HCT116 (cell line): ENCODE measurements around the gene C16orf74. TPM values are rescaled to one million over a fixed set of nuclear protein-coding genes. Genes with fewer than 3 reads are reported as not detected.

Experiments
- ATAC-seq: fragments of 200-7000 bp; cut with Tn5 transposase; 2 replicates; pipeline ENCODE4 v1.9.1; 2020; ENCODE audit warnings: mild to moderate bottlenecking, moderate library complexity
- BruUV-seq: library from RNA; stranded (reverse); fragments of 400-500 nt; replicated peaks from 2 replicates; lab custom pipeline; 2021; lab: Mats Ljungman, UMichigan
- CTCF ChIA-PET: fragments of 300-600 bp; sonication (Branson Sonifier 250); formaldehyde crosslinking; loops from one replicate; lab custom pipeline; 2021; ENCODE audit warnings: antibody characterized with exemption; lab: Charles Lee
- POLR2A ChIA-PET: fragments of 300-600, 350-600 bp; sonication (Branson Sonifier 250); formaldehyde crosslinking; loops from one replicate; lab custom pipeline; 2021; ENCODE audit warnings: antibody characterized with exemption; lab: Charles Lee
- RAD21 ChIA-PET, 2 experiments: fragments of 300-600 bp; sonication (Branson Sonifier 250); formaldehyde crosslinking; loops; one replicate each; lab custom pipeline; 2023; ENCODE audit warnings: low total read pairs in 2 of 2; ENCODE audit not compliant: uncharacterized antibody in 2 of 2, unreplicated experiment in 2 of 2, low non-redundant PET in 1 of 2; lab: Charles Lee
- DNase-seq: peaks from one replicate; pipeline ENCODE4 v3.0.0-alpha.2; 2010; ENCODE audit warnings: low read depth, low spot score
- H2AFZ ChIP-seq: fragments of 200-600 bp; shearing (Covaris generic), sonication (generic); 2 replicates; pipeline ENCODE4 v1.6.1; 2017; ENCODE audit warnings: low read depth, mixed run types, mixed read lengths, antibody characterized with exemption, low read length; ENCODE audit not compliant: poor library complexity, severe bottlenecking
- H3K27ac ChIP-seq: 2 replicates; pipeline ENCODE4 v1.5.1; 2012; ENCODE audit warnings: low read depth, low read length
- H3K27me3 ChIP-seq: fragments of 200-600 bp; sonication (generic); 2 replicates; pipeline ENCODE4 v1.6.1; 2016; ENCODE audit warnings: mixed run types, low read length, mixed read lengths; ENCODE audit not compliant: insufficient read depth
- H3K36me3 ChIP-seq, 2 experiments: fragments of 200-500 bp in 1 of 2; fragments of 200-600 bp in 1 of 2; sonication (Bioruptor generic) in 1 of 2; sonication (generic) in 1 of 2; 2 replicates each; pipeline versions ENCODE4 v1.5.1 to v1.6.1; 2014 to 2016; ENCODE audit warnings: low read length in 2 of 2, inconsistent platforms in 1 of 2, mixed read lengths in 1 of 2, mixed run types in 1 of 2; ENCODE audit not compliant: insufficient read depth in 2 of 2, control insufficient read depth in 1 of 2
- H3K4me1 ChIP-seq, 2 experiments: fragments of 200-600 bp in 1 of 2; sonication (generic) in 1 of 2; 2 replicates each; pipeline versions ENCODE4 v1.5.1 to v1.6.1; 2012 to 2017; ENCODE audit warnings: low read length in 2 of 2, inconsistent platforms in 1 of 2, mild to moderate bottlenecking in 1 of 2, mixed read lengths in 1 of 2, mixed run types in 1 of 2, moderate library complexity in 1 of 2; ENCODE audit not compliant: insufficient read depth in 2 of 2, control insufficient read depth in 1 of 2
- H3K4me2 ChIP-seq: fragments of 200-600 bp; sonication (generic); 2 replicates; pipeline ENCODE4 v1.6.1; 2017; ENCODE audit warnings: mixed run types, low read length, mixed read lengths
- H3K4me3 ChIP-seq, 2 experiments: fragments of 200-600 bp in 1 of 2; sonication (generic) in 1 of 2; replicated peaks in 1 of 2; 2 replicates each; pipeline ENCODE4 v1.5.1; 2011 to 2016; ENCODE audit warnings: low read length in 2 of 2, control low read depth in 1 of 2, low read depth in 1 of 2, mild to moderate bottlenecking in 1 of 2, mixed read lengths in 1 of 2, mixed run types in 1 of 2
- H3K79me2 ChIP-seq: fragments of 200-600 bp; sonication (generic); 2 replicates; pipeline ENCODE4 v1.6.1; 2017; ENCODE audit warnings: mild to moderate bottlenecking, mixed run types, low read length, moderate library complexity, mixed read lengths; ENCODE audit not compliant: insufficient read depth
- H3K9ac ChIP-seq: fragments of 200-600 bp; sonication (generic); 2 replicates; pipeline ENCODE4 v1.6.1; 2016; ENCODE audit warnings: low read length, mixed read lengths
- H3K9me2 ChIP-seq: fragments of 200-600 bp; sonication (generic), shearing (Covaris generic); 2 replicates; pipeline ENCODE4 v1.6.1; 2017; ENCODE audit warnings: mixed run types, mild to moderate bottlenecking, moderate library complexity; ENCODE audit not compliant: insufficient read depth
- H3K9me3 ChIP-seq, 2 experiments: fragments of 200-500 bp in 1 of 2; fragments of 200-600 bp in 1 of 2; sonication (Bioruptor generic) in 1 of 2; sonication (generic) in 1 of 2; 2 replicates each; pipeline ENCODE4 v1.6.1; 2014 to 2017; ENCODE audit warnings: low read length in 2 of 2, mixed read lengths in 2 of 2, inconsistent platforms in 1 of 2, low read depth in 1 of 2, mild to moderate bottlenecking in 1 of 2, mixed run types in 1 of 2, moderate library complexity in 1 of 2; ENCODE audit not compliant: control insufficient read depth in 1 of 2, insufficient read depth in 1 of 2
- H4K20me1 ChIP-seq: fragments of 200-600 bp; sonication (generic), shearing (Covaris generic); 2 replicates; pipeline ENCODE4 v1.6.1; 2017; ENCODE audit warnings: mixed run types, mild to moderate bottlenecking, moderate library complexity; ENCODE audit not compliant: insufficient read depth
- CBX3 ChIP-seq: IDR thresholded peaks from 2 replicates; pipeline ENCODE4 v1.6.1; 2012; ENCODE audit warnings: low read depth
- CEBPB ChIP-seq: IDR thresholded peaks from 2 replicates; pipeline ENCODE4 v1.6.1; 2012; ENCODE audit warnings: low read depth
- EGR1 ChIP-seq: IDR thresholded peaks from 2 replicates; pipeline ENCODE4 v1.6.1; 2012; ENCODE audit warnings: low read depth
- ELF1 ChIP-seq: IDR thresholded peaks from 2 replicates; pipeline ENCODE4 v1.6.1; 2012; ENCODE audit warnings: low read depth, borderline replicate concordance
- EZH2 ChIP-seq: fragments of 200-600 bp; sonication (generic); IDR thresholded peaks from 2 replicates; pipeline ENCODE4 v1.6.1; 2017; ENCODE audit warnings: antibody characterized with exemption, mixed run types
- EZH2phosphoT487 ChIP-seq: fragments of 200-600 bp; IDR thresholded peaks from 2 replicates; pipeline ENCODE4 v1.6.1; 2018; ENCODE audit warnings: antibody characterized with exemption, borderline replicate concordance
- FOSL1 ChIP-seq: IDR thresholded peaks from 2 replicates; pipeline ENCODE4 v1.6.1; 2012; ENCODE audit warnings: low read depth
- JUND ChIP-seq: IDR thresholded peaks from 2 replicates; pipeline ENCODE4 v1.6.1; 2012
- MAX ChIP-seq: IDR thresholded peaks from 2 replicates; pipeline ENCODE4 v1.6.1; 2012
- POLR2A ChIP-seq: IDR thresholded peaks from 2 replicates; pipeline ENCODE4 v1.7.0; 2011; ENCODE audit warnings: borderline replicate concordance; ENCODE audit not compliant: insufficient read depth, insufficient read length; ENCODE audit errors: extremely low read depth
- POLR2AphosphoS5 ChIP-seq: IDR thresholded peaks from 2 replicates; pipeline ENCODE4 v1.6.1; 2011; ENCODE audit warnings: mild to moderate bottlenecking, low read depth, low read length, moderate library complexity
- SP1 ChIP-seq: IDR thresholded peaks from 2 replicates; pipeline ENCODE4 v1.6.1; 2012; ENCODE audit warnings: low read depth
- SRF ChIP-seq: IDR thresholded peaks from 2 replicates; pipeline ENCODE4 v1.6.1; 2012; ENCODE audit warnings: low read depth
- YY1 ChIP-seq: IDR thresholded peaks from 2 replicates; pipeline ENCODE4 v1.6.1; 2011; ENCODE audit warnings: low read length, low read depth, moderate library complexity, mild to moderate bottlenecking; ENCODE audit not compliant: insufficient replicate concordance; ENCODE audit errors: extremely low read depth
- ZBTB33 ChIP-seq: IDR thresholded peaks from 2 replicates; pipeline ENCODE4 v1.6.1; 2011; ENCODE audit warnings: mild to moderate bottlenecking, low read length, moderate library complexity; ENCODE audit not compliant: insufficient replicate concordance; ENCODE audit errors: extremely low read depth
- ZFX ChIP-seq: fragments of 450-650 bp; IDR thresholded peaks from 2 replicates; pipeline ENCODE4 v1.6.1; 2017
- ZNF274 ChIP-seq: fragments of 200-500 bp; sonication (Bioruptor generic); IDR thresholded peaks from 2 replicates; pipeline ENCODE4 v1.6.1; 2014; ENCODE audit warnings: mild to moderate bottlenecking, low read depth, low read length, inconsistent platforms
- intact Hi-C: fragments of 100-400 bp; cut with micrococcal nuclease; formaldehyde crosslinking; loops from 2 replicates; pipeline ENCODE4 v1.10.0; 2022
- total RNA-seq: library from RNA; stranded (reverse); gene quantifications from one replicate; pipeline ENCODE4 v1.2.1, GENCODE V29; 2021; ENCODE audit not compliant: unreplicated experiment
- TF ChIP-seq, protein P1 (sequence below): IDR thresholded peaks from 2 replicates; pipeline ENCODE4 v1.6.1; 2012; ENCODE audit warnings: low read depth

The C16orf74 gene
- total RNA-seq, 1 experiment from 2014 or later = 30.0 TPM

GRCh38 chr16:85762970-85763369, 12.1 kb upstream of the C16orf74 start:
- Histone ChIP-seq H2AFZ (no peak overlapping the region), H3K27me3 (peaks cover 6% of the 10 kb centered on the region; the same call in 1 of the 2 replicates), H4K20me1 (no peaks in the 10 kb centered on the region), H3K9me2 (no peaks in the 10 kb centered on the region), H3K36me3 (no peaks in the 10 kb centered on the region), H3K79me2 (no peaks in the 10 kb centered on the region), H3K9me3 (no peaks in the 10 kb centered on the region), H3K4me2 (no peak overlapping the region), H3K9ac (no peak overlapping the region), H3K27ac (no peak overlapping the region), H3K4me3 (no peak overlapping the region), H3K4me1 (peaks cover 11 to 23% of the 10 kb centered on the region in 2 experiments)
- ChIA-PET POLR2A (no interaction called here), RAD21 (no interaction called here), CTCF (interaction anchor here (1.3 kb wide), 1 partner anchor 13 kb away, joined by 4 read pairs; no protein-coding TSS in a partner anchor)
- DNase-seq = no peak
- no TSS peak for BruUV-seq
- no peak for ATAC-seq
- no peak for TF ChIP-seq JUND
- TF ChIP-seq CBX3 = no peak
- TF ChIP-seq SRF = no peak
- TF ChIP-seq POLR2AphosphoS5 = no peak
- TF ChIP-seq YY1 = no peak
- TF ChIP-seq MAX = no peak
- no peak for TF ChIP-seq ZNF274
- no peak for TF ChIP-seq ZFX
- TF ChIP-seq ELF1 = no peak
- no peak for TF ChIP-seq POLR2A
- no peak for TF ChIP-seq ZBTB33
- no peak for TF ChIP-seq EZH2phosphoT487
- no peak for TF ChIP-seq CEBPB
- no peak for TF ChIP-seq EZH2
- TF ChIP-seq EGR1 = no peak
- no peak for TF ChIP-seq FOSL1
- TF ChIP-seq SP1 = no peak
- TF ChIP-seq, protein P1, sequence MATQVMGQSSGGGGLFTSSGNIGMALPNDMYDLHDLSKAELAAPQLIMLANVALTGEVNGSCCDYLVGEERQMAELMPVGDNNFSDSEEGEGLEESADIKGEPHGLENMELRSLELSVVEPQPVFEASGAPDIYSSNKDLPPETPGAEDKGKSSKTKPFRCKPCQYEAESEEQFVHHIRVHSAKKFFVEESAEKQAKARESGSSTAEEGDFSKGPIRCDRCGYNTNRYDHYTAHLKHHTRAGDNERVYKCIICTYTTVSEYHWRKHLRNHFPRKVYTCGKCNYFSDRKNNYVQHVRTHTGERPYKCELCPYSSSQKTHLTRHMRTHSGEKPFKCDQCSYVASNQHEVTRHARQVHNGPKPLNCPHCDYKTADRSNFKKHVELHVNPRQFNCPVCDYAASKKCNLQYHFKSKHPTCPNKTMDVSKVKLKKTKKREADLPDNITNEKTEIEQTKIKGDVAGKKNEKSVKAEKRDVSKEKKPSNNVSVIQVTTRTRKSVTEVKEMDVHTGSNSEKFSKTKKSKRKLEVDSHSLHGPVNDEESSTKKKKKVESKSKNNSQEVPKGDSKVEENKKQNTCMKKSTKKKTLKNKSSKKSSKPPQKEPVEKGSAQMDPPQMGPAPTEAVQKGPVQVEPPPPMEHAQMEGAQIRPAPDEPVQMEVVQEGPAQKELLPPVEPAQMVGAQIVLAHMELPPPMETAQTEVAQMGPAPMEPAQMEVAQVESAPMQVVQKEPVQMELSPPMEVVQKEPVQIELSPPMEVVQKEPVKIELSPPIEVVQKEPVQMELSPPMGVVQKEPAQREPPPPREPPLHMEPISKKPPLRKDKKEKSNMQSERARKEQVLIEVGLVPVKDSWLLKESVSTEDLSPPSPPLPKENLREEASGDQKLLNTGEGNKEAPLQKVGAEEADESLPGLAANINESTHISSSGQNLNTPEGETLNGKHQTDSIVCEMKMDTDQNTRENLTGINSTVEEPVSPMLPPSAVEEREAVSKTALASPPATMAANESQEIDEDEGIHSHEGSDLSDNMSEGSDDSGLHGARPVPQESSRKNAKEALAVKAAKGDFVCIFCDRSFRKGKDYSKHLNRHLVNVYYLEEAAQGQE = no peak
- intact Hi-C loops = no loop called here
